NCI-H82 (cell line): ENCODE measurements around the gene LDLRAP1.

ENCODE experiments used
- DNase-seq: peaks from one replicate; lab custom pipeline; 2025; lab: John Stamatoyannopoulos, UW

The LDLRAP1 gene

GRCh38 chr1:25544243-25544764 is 898 bp downstream of the LDLRAP1 start:
- no peak for DNase-seq

GRCh38 chr1:25544819-25545218 is 1.4 kb downstream of the LDLRAP1 start:
- DNase-seq = no peak

GRCh38 chr1:25545767-25546166 is 2.4 kb downstream of the LDLRAP1 start:
- no peak for DNase-seq

- no peak for DNase-seq
Observed at GRCh38 chr1:25546193-25546592, 2.8 kb downstream of the LDLRAP1 start.

- DNase-seq = no peak
Observed at GRCh38 chr1:25548601-25549000, 5.2 kb downstream of the LDLRAP1 start.

GRCh38 chr1:25549273-25550154 is 6.1 kb downstream of the LDLRAP1 start:
- no peak for DNase-seq

- DNase-seq = no peak
Observed at GRCh38 chr1:25550155-25550506, 6.7 kb downstream of the LDLRAP1 start.

- no peak for DNase-seq
Observed at GRCh38 chr1:25550683-25551310, 7.4 kb downstream of the LDLRAP1 start.

GRCh38 chr1:25553749-25554429 is 10.5 kb downstream of the LDLRAP1 start:
- no peak for DNase-seq

GRCh38 chr1:25554430-25554780 is 11.0 kb downstream of the LDLRAP1 start:
- DNase-seq = no peak

GRCh38 chr1:25554886-25555752 is 11.7 kb downstream of the LDLRAP1 start:
- peak; percentile 35 for DNase-seq

- DNase-seq = no peak
Observed at GRCh38 chr1:25555753-25556092, 12.3 kb downstream of the LDLRAP1 start.

GRCh38 chr1:25556132-25556670 is 12.8 kb downstream of the LDLRAP1 start:
- DNase-seq = no peak

- no peak for DNase-seq
Observed at GRCh38 chr1:25556791-25557476, 13.5 kb downstream of the LDLRAP1 start.

- DNase-seq = peak; percentile 43
Observed at GRCh38 chr1:25557543-25557942, 14.1 kb downstream of the LDLRAP1 start.

GRCh38 chr1:25559031-25559430 is 15.6 kb downstream of the LDLRAP1 start:
- no peak for DNase-seq

- no peak for DNase-seq
Observed at GRCh38 chr1:25560001-25560400, 16.6 kb downstream of the LDLRAP1 start.

GRCh38 chr1:25560788-25561187 is 17.4 kb downstream of the LDLRAP1 start:
- DNase-seq = no peak

- no peak for DNase-seq
Observed at GRCh38 chr1:25561421-25562100, 18.2 kb downstream of the LDLRAP1 start.

GRCh38 chr1:25562101-25562927 is 18.9 kb downstream of the LDLRAP1 start:
- DNase-seq = no peak
